Inferior parietal cortex (tissue), 1 donor: ENCODE measurements around the gene VAPB.
"Not testable (repeated sequence)": the region's sequence is repeated elsewhere in the genome, so short reads cannot be mapped to it uniquely, and the experiment has no call there.

Experiments used
- DNase-seq: peaks from one replicate; pipeline ENCODE4 v3.0.0-alpha.2; 2016; ENCODE audit errors: extremely low spot score

Gene VAPB

DNA sequence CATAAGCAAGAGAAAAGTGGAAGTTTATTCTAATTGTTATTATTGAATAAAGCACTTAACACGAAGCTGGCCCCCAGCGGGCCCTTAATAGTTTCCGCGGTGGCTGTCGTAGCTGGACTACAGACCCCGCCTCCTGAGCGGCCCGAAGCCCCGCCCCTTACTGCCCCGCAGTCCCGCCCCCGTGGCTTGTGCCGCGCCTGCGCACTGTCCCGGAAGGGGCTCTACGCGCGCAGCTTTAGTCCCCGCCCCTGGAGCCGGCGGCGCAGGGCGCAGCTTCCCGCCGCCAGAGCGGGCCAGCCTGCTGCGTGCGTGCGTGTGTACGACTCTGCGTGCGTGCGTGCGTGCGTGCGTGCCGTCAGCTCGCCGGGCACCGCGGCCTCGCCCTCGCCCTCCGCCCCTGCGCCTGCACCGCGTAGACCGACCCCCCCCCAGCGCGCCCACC, at the start of gene VAPB:
TSS of gene VAPB (plus strand) at position 348 of the 442 bp plus-strand sequence. CDS start 231 bp downstream, outside the sequence.
- DNase-seq, result peak; percentile 94

DNA sequence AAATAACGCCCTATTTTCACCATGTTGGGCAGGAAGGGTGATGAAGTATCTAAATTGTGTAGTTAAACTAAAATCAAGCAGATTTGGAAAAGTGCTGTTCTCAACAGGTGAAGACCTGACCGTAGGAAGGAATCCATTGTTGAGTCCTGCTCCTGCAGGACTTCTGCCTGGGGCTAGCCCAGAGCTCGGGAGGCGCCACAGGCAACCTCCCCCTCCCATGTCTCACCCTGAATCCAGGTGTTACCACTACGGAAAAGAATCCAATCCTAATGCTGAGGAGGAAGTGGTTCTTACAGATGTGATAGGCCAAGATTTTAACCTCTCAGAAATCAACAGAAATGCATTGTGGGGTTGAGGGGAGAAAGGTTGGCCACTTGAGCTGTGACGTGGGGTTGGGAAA, 49.3 kb upstream of the VAPB start:
- no peak for DNase-seq

DNA sequence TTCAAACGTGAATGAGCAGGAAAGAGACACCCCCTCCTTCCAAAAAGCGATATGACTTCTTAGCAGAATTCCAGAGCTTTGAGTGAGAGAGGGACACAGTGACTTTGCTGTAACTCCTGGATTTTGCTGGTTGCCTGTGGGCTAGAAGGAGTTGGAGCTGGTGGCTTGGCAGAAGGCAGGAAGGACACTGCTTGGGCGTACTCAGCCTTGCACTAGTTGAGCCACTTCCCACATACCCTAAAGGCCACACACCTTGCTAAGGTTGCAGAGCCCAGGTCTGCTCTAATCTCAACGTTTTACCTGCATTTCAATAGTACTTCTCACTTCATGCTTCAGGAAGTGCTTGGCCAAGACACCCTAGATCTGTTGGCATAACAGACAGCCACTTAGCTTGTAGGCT, 48.9 kb upstream of the VAPB start:
- DNase-seq, result no peak

DNA sequence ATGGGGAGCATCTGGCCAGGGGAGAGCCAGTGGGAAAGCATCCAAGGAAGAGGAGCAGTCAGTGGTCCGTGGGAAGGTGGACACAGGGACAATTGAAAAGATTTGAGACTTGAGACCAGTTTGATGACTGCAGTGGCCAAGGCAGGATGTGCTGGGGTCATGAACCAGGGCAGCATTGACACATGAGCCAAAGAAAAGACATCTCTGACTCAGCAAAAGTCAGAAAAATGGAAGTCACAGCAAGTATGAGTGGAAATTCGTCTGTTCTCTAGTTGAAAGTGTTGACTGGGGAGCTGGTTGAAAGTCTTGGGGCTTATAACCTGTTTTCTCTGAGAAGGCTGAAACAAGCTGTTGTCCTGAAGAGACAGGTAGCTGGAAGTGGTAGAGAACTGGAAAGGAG, 48.2 kb upstream of the VAPB start:
- no peak for DNase-seq

DNA sequence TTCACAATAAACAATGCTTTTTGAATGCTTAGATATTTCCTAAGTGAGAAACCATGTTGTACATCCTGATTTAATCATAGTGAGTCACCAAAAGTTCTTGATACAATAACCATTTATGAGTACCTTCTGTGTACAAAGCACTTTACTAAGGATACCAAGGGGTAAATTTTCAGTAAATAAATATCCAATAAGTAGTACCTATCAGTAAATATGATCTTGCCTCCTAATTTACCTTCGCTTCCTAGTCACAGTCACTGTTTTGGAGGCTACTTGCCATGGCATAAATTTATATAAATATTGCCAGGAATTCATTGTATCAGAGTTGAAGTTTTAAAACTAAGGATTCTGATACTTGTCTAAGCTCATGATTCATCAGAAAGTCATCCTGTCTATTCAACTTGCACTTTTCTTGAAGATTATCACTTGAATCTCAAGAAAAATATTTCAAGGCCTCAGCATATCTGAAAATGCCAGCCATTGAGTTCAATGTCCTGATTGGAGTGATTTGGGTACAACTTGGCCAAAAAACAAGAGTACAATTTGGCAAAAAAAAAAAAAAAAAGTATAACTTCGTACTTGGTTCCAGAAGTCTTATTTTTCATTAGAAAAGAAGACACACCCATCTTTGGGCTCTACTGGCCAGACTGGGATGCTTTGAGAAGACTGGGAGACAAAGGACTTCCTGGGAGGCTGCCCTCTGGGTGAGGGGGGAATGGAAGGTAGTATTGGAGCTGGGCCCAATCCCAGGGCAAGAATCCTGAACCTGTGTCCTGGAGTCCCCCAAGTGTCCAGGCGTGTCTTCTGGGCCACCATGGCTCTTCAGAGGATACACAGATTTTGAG, 46.7 kb upstream of the VAPB start:
- no peak for DNase-seq

- no peak for DNase-seq
Measured at GRCh38 chr20:58344741-58345140, 44.3 kb upstream of the VAPB start.

DNA sequence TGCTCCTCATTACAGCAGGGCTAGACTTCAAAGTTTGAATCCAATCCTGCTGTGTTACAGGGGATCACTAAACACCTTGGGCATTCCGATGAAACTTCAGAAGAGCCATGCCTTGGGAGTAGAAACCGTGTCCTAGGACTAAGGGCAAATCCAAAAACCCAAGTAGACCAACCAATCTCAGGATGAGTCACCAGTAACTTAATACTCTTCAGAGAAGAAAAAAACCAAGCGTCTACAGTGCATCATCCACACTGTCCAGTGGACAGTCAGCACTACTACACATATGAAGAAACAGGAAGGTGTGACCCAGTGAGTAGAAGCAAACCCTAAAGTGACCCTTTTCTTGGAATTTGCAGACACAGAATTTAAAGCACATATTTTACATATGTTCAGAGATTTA, 39.5 kb upstream of the VAPB start:
- no peak for DNase-seq

DNA sequence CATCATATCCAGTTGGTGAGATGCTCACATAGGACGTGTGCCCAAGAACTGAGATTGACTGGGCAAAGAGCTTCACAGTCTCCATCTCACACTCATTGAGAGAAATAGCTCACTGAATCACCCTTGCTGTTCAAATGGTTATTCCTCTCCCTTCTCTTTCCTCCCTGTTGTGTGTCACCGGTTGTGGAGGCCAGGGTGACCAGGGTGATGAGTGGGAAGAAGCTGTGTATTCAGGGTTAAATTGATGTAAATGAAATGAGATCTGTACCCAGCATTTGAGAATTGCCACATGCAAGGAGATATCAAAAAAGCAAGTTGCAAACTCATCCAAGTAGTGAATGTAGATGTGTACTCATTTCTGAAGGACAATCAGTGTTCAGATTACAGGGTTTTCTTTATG, 36.6 kb upstream of the VAPB start:
- DNase-seq, result no peak

DNA sequence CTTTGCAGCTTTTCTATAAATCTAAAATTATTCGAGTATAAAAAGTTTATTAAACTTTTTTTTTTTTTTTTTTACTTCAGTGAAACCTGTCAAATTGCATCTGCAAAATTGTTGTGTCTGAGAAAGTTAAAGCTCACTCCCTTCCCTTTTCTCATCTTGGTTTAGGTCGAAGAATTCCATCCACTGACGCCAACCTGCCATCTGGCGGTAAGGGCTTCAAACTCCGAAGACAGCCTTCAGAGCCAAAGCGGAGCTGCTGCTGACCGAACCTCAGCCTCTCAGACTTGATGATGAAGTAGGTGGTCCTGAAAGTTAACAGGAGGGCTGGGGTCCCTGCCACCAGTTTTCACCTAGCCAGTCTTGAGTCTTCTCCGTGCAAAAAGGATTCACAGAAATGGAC, 29.6 kb upstream of the VAPB start:
- DNase-seq, result no peak

DNA sequence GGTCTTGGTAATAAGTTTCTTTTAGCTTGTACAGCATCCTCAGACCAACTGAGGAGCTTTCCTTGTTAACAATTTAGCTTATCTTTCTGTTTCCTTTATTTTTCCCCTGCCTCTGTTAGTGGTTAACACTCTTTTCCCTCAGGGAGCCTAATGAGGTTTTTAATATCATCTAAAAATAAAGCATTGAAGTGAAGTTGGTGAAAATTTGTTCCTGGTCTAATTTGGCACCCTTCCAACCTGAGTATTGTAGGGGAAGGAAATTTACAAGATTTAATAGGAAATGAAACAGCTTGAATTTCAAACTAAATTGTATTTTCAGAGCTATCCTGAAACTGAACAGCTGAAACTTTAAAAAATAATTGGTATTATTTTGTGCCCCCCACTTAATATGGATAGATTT, 28.1 kb upstream of the VAPB start:
- DNase-seq, result no peak

- no peak for DNase-seq
Measured at GRCh38 chr20:58361481-58362205, 27.4 kb upstream of the VAPB start.

DNA sequence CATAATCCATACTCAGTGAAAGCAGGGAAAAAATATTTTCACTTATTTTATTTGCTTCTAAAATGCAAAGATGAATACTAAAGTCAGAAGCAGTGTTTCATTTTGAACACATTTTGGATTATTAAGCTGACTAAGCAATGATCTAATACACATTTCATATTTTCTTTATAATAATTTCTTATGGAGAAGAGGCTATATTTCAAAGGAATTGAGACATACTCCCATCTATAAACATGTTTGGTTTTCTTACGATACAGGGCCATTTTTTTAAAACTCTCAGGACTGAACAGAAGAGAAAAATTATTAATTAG, 26.9 kb upstream of the VAPB start:
- no peak for DNase-seq

DNA sequence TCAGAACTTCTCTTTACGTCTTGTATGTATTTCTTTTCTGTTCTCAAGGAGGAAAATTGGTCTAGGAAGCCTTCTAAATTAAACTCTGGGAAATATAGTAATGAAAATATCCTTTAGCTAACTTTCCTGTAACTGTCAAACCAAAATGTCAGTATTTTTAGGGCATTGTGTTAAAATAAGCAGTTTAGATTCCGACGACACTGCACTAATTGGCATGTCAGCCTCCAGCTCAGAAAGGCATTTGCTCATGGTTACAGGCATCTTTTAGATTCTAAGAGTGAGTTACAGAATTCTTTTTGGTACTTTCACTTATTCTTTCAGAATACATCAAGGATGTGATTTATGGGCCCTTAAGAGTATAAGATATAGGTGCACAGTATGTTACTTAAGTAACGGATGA, 26.1 kb upstream of the VAPB start:
- no peak for DNase-seq

DNA sequence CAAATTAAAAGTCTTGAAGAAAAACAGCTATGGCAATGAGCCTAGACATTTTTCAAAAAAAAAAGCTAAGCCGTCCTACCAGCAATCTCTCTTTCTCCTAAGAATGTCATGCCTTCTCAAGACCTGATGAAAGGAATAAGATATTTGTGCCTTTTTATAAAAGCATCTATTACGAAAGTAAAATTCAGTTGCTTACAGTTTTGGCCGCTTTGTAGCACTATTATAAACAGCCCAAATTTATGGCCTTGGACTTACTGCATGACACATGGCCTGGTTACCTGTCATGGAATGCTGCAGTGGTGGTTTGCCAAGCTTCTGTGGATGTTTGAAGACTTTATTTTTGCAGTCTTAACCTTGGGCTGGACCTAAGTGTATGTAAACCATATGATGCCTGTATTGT, 22.2 kb upstream of the VAPB start:
- no peak for DNase-seq

DNA sequence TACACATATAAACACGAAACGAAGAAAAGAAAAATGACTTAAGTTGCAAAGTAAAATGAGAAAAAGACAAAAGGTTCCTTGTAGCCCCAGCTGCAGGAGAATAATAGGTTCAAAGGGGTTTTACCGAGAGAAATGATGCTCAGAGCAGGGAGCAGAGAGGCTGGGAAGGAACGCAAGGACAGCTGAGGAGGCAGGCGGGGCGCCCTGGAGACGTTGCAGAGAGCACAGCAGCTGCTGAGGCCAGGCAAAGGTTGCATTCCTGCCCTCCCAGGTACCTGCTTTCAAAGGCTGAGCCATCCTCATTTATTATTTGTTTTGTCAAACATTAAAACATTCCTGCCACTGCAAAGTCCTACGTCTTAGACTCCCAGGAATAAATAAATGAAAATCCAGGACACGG, 16.2 kb upstream of the VAPB start:
- DNase-seq, result no peak

- DNase-seq, result not testable (repeated sequence)
Measured at GRCh38 chr20:58373296-58373695, 15.7 kb upstream of the VAPB start.

DNA sequence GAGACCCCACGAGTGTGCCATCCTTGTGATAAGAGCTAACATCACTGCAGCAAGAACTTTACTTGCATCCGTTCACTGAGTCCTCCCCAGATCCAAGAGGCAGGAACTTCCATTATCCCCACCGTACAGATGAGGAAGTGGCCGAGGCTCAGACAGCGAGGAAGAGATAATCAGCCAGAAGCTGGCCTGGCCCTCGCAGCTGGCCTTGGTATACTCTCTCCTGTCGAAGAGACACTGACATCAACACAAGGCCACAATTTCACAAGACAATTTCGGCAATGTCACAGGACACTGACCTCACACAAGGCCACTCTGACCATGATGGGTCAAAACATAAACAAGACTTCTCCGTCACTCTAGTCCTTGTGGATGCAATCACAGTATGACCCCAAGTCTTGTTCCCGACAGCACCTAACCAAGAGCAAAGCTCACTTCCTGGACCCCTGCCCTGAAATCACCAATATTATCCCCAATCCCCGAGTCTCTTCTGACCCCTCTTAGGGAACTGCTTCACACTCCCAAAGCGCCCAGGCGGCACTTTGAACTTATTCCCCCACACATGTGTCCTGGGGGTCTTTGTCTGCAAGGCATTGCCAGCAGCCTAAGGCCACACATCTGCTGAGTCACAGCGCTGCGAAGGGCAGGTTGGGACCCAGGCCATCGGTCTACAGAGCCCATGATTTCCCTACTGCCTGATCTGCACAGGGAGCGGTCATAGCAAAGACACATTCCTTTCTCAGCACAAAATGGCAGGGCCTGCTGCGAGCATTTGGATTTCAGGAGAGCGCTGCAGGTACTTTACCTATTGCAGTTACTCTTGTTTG, 14.8 kb upstream of the VAPB start:
- no peak for DNase-seq

DNA sequence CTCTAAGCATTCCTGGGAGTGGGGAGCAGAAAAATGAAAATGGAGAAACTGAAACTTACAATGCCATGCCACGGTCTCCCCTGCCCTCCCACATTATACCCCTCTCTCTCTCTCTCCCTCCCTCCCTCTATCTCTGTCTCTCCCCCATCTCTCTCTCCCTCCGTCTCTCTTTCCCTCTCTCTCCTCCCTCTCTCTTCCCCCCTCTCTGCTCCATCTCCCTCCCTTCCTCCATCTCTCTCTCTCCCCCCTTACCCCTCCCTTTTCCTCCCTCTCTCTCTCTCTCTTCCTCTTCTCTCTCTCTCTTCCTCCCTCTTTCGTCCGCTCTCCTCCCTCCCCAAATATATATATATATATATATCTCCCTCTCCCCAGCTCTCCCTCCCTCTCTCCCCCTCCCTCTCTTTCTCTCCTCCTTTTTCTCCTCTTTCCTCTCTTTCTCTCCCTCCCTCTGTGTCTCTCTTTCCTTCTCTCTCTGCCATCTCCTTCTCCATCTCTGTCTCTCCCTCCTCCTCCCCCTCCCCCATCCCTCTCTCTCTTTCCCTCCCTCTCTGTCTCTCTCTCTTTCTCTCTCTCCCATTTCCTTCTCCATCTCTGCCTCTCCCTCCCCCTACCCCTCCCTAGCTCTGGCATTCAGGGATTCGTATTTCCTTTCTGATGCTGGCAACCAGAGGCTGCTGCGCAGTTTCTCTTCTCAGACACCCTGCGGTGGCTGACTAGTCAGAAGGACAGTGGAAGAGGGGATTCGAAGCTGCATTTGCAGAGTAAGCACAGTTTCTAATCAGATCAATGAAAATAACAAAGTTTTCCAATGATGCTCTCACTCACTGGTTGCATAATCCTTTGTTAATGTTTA, 13.9 kb upstream of the VAPB start:
- no peak for DNase-seq

GRCh38 chr20:58375759-58376352, 13.2 kb upstream of the VAPB start:
- no peak for DNase-seq

DNA sequence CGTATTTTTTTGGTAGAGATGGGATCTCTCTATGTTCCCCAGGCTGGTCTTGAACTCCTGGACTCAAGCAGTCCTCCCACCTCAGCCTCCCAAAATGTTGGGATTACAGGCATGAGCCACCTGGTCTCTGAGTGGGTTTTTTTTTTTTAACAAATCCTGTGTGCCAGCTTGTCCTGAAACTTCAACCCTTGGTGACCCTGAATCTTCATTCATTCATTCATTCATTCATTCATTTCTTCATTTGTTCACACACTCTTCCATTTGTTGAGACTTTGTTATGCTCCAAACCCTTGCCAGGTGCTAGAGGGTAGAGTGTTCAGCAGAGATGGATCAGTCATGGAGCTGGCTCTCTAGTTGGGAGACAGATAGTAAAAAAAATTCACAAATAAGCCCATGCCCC, 12.0 kb upstream of the VAPB start:
- no peak for DNase-seq

- no peak for DNase-seq
Measured at GRCh38 chr20:58377766-58378401, 11.1 kb upstream of the VAPB start.
